SIG-M5 treated with dmso at 0.1 percent for 504 hours (cell line): ENCODE data around the gene CRY1.

Experiments used
- DNase-seq: peaks from one replicate; lab custom pipeline; 2025; ENCODE audit not compliant: unreplicated experiment; lab: John Stamatoyannopoulos, UW

Gene CRY1

DNA sequence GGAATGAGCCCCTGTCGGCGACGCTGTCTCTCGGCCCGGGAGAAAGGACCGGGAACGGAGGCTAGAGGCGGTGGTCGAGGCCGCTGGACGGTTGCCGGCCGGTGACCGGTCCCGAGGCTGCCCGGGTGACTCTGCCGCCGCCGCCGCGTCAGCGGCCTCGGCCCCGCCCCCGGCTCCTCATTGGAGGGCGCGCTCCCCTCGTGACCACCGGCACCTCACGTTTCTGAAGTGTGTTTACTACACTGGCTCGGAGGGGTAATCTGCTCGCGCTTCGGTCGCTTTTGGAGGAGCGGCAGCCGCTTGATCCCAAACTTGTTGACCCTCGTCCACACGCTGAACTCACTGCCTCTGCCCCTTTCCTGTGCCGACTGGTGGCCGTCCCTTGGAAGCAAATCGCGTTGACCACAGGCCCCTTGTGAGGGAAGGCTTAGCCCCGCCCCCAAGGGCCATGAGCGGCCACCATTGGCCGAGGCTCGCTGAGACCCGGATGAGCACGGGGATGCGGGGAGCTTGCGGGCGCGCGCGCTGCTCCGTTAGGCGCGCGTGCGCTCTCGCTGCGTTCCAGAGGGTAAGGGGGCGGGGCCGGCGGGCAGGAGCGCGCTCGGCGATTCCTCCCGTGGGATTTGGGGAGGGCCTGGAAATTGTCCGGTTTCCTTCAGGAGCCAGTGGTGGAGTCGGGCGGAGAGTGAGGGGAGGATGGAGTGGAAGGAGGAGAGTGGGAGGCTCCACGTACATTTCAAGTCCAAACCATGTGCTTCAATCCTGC, at the start of gene CRY1:
Gene CRY1 (minus strand): TSS at position 133 of the 766 bp plus-strand sequence. CDS start 588 bp downstream, outside the sequence.
- DNase-seq = peak; percentile 91

GRCh38 chr12:107139787-107140186, 46.4 kb upstream of the CRY1 start:
- no peak for DNase-seq

DNA sequence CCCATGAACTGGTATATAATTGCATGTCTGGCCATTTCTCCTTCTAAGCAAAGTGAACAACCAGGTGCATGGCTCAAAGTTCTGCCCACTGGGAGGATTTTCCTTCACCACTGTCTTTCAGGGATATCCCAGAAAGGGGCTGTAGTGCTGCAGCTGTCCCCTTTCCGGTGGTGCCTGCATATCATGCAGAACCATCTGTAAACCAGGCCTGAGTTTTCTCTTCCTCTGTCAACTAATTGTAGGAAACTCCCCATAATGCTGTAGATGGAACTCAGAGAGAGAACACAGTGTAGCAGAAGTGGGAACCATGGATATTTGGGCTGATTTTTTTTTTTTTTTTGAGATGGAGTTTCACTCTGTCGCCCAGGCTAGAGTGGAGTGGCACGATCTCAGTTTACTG, 45.6 kb upstream of the CRY1 start:
- DNase-seq = no peak

DNA sequence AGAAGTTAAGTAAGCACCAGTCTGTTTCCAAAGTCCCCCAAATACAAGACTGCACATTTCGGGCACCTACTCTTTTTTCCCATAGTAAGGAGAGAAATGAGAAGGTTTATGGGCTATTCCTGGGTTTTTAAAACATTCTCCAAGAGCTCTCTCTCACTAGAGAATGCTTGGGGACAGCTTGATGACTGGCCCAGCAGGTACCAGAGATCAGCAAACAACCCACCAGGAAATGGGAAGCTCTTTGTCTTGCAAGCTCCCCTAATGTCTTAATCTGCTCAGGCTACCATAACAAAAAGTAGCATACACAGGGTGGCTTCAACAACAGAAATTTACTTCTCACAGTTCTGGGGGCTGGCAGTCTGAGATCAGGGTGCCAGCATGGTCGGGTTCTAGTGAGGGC, 41.8 kb upstream of the CRY1 start:
- no peak for DNase-seq

DNA sequence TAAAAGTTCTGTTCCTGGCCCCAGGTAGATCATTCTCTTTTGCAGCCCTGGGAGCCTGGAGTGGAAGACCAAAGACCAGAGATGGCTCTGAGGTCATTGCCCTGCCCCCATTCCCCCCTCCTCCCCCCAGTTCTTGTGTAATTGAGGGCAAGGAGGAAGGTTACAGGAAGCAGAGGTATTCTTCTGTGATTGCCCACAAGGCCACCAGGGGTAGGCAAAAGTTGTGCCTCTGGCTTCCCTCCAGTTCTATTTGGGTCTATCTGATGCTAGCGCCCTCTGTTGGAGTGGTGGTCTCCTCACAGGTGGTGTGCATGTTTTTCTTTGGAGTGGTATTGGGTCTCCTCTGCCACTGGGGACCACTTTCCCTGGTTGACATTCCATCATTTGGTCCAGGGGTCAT, 41.2 kb upstream of the CRY1 start:
- peak; percentile 21 for DNase-seq

GRCh38 chr12:107133462-107133861, 40.1 kb upstream of the CRY1 start:
- DNase-seq = no peak

- peak; percentile 35 for DNase-seq
Measured at GRCh38 chr12:107131832-107132616, 38.7 kb upstream of the CRY1 start.

DNA sequence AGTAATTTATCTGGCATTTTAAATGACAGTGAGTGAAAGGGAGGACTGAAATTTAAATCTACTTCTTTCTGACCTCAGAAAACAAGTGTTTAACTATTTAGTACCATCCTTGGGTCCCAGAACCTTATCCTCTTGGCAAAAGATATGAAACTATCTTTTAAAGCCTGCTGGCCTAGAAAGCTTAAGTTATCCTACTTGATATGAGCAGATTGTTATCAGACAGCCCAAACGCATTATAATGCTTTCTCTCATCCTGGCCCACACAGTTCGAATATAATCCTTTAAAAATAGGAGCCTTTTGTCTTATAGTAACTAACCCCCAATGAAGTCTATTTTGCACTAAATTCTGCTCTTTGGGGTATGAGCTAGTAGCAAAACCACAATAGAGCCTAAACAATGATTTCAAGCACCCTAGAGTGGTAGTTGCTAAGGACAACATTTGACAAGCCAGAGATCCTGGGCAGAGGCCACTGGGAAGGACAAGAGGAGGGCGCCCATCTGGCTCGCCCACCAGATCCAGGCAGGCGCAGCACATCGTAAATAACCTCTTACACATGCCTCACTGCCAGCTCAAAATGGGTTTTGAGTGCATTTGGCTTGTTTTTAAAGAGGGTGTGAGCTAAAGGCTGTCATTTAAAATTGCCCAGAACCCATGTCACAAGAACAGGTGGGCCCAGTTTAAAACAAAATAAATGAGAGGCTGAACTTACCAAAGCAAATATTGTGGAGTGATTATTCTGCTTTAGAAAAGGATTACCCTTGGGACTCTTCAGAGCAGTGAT, 37.7 kb upstream of the CRY1 start:
- DNase-seq = no peak

DNA sequence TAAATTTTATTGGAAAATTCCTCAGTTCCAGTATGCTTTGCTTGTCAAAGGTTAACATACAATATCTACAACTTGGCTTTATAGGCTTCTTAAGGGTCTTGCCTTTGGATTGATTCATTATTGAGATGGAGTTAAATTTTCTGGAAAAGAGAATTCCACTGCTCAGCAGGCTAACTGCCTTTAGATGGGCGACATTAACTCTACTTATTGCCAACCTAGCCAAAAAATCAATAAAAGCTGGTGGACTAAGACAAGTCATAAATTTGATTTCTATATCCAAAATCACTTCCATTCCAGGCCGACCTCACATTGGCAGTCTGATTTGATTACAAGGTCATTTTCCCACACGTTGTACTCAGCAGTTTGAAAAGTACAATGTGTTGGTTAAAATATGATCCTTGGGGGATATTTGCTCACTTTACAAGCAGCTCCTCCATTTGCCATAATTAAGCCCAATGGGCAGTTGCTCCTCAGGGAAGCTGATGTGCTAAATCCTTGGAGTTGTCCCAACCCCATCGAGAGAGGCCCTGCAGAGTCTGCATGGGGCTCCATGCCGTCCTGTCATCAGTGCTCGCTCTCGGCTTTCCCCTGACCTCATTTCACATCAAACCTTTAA, 36.1 kb upstream of the CRY1 start:
- no peak for DNase-seq

GRCh38 chr12:107127482-107128430, 34.4 kb upstream of the CRY1 start:
- DNase-seq = no peak

DNA sequence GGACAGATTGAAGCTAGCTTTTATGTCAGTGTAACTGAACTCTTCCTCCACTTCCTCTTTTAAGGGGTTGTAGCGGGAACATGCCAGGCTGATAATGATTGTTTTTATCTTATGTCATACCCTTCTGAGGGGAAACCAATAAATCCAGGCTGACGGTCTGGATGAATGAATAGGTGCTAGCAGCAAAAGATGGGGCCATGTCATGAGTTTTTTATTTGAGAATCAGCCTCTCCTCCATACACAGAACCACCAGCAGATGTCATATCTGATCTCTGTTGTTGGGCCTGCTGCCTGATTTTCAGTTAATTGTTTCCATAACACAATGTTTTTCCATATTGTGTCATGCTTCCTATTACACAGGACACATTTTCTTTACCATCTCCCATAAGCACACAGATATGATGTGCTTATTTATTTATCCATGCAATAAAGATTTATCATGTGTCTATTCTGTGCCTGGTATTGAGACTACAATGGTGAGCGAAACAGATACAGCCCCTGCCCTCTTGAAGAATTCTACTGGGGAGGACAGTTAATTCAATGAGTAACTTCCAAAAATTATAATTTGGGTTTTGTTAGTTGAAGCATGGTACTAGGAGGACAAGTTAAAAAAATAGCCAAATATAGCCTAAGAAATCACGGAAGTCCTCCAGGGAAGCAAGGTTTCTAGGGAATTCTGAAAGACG, 33.6 kb upstream of the CRY1 start:
- DNase-seq = peak; percentile 8

DNA sequence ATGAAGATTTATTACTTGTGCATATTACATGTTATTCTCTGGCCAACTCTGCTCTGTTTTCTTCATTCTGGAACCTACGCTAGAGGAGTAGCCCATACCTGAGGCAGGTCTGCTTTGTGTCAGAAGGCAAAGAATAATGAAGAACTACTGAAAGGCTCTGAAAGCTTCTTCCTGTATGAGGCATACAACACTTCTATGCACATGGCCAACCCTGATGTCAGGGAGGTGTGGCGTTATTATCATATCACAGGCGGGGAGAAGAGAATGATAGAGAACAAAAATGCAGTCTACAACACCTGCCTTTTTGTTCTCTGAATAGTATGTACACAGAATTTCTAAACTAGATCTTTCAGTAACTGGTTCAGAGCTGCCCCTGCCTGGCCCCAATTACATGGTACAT, 32.5 kb upstream of the CRY1 start:
- no peak for DNase-seq

DNA sequence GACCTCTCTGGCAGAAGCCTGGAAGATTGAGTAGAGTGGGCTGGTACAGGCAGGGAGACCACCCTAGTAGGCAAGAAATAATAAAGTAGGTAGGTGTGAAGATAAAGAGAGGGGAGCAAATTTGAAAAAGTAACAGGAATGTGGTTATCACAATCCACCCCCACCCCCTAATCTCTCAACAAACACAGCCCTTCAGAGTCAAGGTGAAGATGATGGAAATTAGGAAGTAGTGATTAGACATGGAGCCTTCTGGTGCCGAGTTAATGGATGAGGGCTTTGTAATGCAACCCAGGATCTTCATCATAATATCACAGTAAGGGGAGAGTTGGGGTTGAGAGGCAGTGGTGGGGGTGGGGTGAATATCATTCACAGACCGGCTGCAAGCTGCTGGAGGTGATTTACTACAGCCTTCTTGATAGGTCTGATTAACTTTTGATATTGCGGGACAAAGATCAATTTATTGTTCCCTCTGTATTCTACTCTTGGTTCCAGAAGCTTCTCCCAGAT, 29.2 kb upstream of the CRY1 start:
- DNase-seq = no peak

- no peak for DNase-seq
Measured at GRCh38 chr12:107119091-107119490, 25.7 kb upstream of the CRY1 start.

DNA sequence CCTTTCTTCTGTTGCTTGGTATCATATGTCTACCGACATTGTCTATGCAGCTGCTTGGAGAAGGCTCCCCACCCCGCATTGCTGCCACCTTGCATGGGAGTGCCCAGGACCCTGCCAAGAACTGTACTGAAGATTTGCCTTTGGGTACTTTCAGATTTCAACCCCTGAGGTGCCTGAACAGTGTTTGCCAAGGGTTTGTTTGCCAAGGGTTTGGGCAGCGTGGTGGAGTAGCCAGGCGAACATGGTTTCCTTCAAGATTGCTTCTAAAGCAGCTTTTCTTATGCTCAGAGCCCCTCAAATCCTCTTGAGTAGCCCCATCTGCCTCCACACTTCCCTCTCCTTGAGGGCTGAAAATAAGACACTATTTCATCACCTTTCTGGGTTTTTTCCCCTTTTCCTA, 25.3 kb upstream of the CRY1 start:
- no peak for DNase-seq

GRCh38 chr12:107115119-107115518, 21.8 kb upstream of the CRY1 start:
- no peak for DNase-seq

GRCh38 chr12:107111314-107111713, 18.0 kb upstream of the CRY1 start:
- no peak for DNase-seq

GRCh38 chr12:107109726-107110719, 16.7 kb upstream of the CRY1 start:
- DNase-seq = no peak
